Keratinocyte (primary cell): Measurements from ENCODE around the gene SPNS1. TPM values are rescaled to one million over a fixed set of nuclear protein-coding genes. Genes with fewer than 3 reads are reported as not detected.
"Not testable (repeated sequence)": the region's sequence is repeated elsewhere in the genome, so short reads cannot be mapped to it uniquely, and the experiment has no call there.

ENCODE experiments used
- DNase-seq: peaks from one replicate; pipeline ENCODE4 v3.0.0-alpha.2; 2011; ENCODE audit warnings: low read depth, missing footprints, low spot score
- FAIRE-seq: peaks from 2 replicates; lab custom pipeline; 2011; peaks lifted over from hg19 to GRCh38; lab: Jason Lieb, UNC
- H2AFZ ChIP-seq: 2 replicates; pipeline ENCODE4 v1.6.0; 2012; ENCODE audit warnings: low read length, control low read depth, inconsistent platforms; ENCODE audit not compliant: control insufficient read depth
- H3K27ac ChIP-seq: 2 replicates; pipeline ENCODE4 v1.5.1; 2011; ENCODE audit warnings: low read length; ENCODE audit not compliant: control insufficient read depth, insufficient read depth
- H3K27me3 ChIP-seq: 3 replicates; pipeline ENCODE4 v1.6.0; 2011; ENCODE audit warnings: low read length; ENCODE audit not compliant: control insufficient read depth, insufficient read depth; ENCODE audit errors: extremely low read depth
- H3K36me3 ChIP-seq, 2 experiments: 2 replicates in 1 of 2; 3 replicates in 1 of 2; pipeline ENCODE4 v1.5.1; 2011; ENCODE audit warnings: low read length in 2 of 2, mild to moderate bottlenecking in 1 of 2; ENCODE audit not compliant: control insufficient read depth in 2 of 2, insufficient read depth in 2 of 2; ENCODE audit errors: extremely low read depth in 1 of 2
- H3K4me1 ChIP-seq: 3 replicates; pipeline ENCODE4 v1.5.1; 2011; ENCODE audit warnings: low read length; ENCODE audit not compliant: control insufficient read depth, insufficient read depth; ENCODE audit errors: extremely low read depth
- H3K4me2 ChIP-seq: 3 replicates; pipeline ENCODE4 v1.6.0; 2011; ENCODE audit warnings: low read depth, low read length; ENCODE audit not compliant: control insufficient read depth, insufficient read depth; ENCODE audit errors: extremely low read depth
- H3K4me3 ChIP-seq, 3 experiments: fragments of 200-600 bp in 1 of 3; sonication (generic) in 1 of 3; 2 replicates in 2 of 3; 3 replicates in 1 of 3; pipeline ENCODE4 v1.5.1; 2011 to 2016; ENCODE audit warnings: low read length in 3 of 3, mild to moderate bottlenecking in 3 of 3, control low read depth in 2 of 3, inconsistent platforms in 1 of 3, low read depth in 1 of 3, mixed read lengths in 1 of 3, mixed run types in 1 of 3, moderate library complexity in 1 of 3; ENCODE audit not compliant: control insufficient read depth in 2 of 3, insufficient read depth in 2 of 3; ENCODE audit errors: extremely low read depth in 1 of 3
- H3K79me2 ChIP-seq: 2 replicates; pipeline ENCODE4 v1.6.0; 2012; ENCODE audit warnings: low read length; ENCODE audit not compliant: control insufficient read depth, insufficient read depth
- H3K9ac ChIP-seq: 3 replicates; pipeline ENCODE4 v1.6.0; 2011; ENCODE audit warnings: low read length; ENCODE audit not compliant: control insufficient read depth, insufficient read depth; ENCODE audit errors: extremely low read depth
- H3K9me1 ChIP-seq: 3 replicates; pipeline ENCODE4 v1.6.0; 2011; ENCODE audit warnings: low read length; ENCODE audit not compliant: control insufficient read depth, insufficient read depth; ENCODE audit errors: extremely low read depth
- H3K9me3 ChIP-seq: 2 replicates; pipeline ENCODE4 v1.5.1; 2012; ENCODE audit warnings: low read depth, low read length; ENCODE audit not compliant: control insufficient read depth
- H4K20me1 ChIP-seq: 3 replicates; pipeline ENCODE4 v1.6.0; 2011; ENCODE audit warnings: low read length; ENCODE audit not compliant: control insufficient read depth, insufficient read depth; ENCODE audit errors: extremely low read depth
- CTCF ChIP-seq, 3 experiments: IDR thresholded peaks in 1 of 3; conservative IDR thresholded peaks in 1 of 3; optimal IDR thresholded peaks in 1 of 3; 2 replicates in 2 of 3; 3 replicates in 1 of 3; pipeline versions ENCODE3 to v1.5.1; 2011; ENCODE audit warnings: low read length in 3 of 3, mild to moderate bottlenecking in 3 of 3, moderate library complexity in 2 of 3, control low read depth in 1 of 3, inconsistent platforms in 1 of 3; ENCODE audit not compliant: insufficient read depth in 2 of 3; ENCODE audit errors: extremely low read depth in 1 of 3
- EZH2 ChIP-seq: IDR thresholded peaks from one replicate; pipeline ENCODE4 v1.6.1; 2012; ENCODE audit warnings: inconsistent platforms, mild to moderate bottlenecking, low read length, moderate library complexity
- dilution Hi-C: fragments of 300-500 bp; cut with MboI; formaldehyde crosslinking; loops from one replicate; pipeline ENCODE4 v1.7.0; 2020; ENCODE audit warnings: low sequenced_read_pairs; ENCODE audit not compliant: extremely low pct_ligation_motif_present
- polyA plus RNA-seq, 5 experiments: library from polyadenylated mRNA; depleted of rRNA in 3 of 5; stranded (reverse) in 3 of 5; stranded (forward) in 1 of 5; unstranded in 1 of 5; fragments of >200 nt; gene quantifications; 1 replicate in 1 of 5; 2 replicates in 3 of 5; 3 replicates in 1 of 5; pipeline versions ENCODE4 v1.2.1 to v1.2.3, GENCODE V29; 2011 to 2012; ENCODE audit warnings: missing spikeins in 2 of 5, low read depth in 1 of 5, low replicate concordance in 1 of 5

SPNS1 gene
- polyA plus RNA-seq, 1 donor (not counting 4 experiments of a cell fraction or from before 2014, with no cell fraction given), result 16.3 TPM

- Histone ChIP-seq H3K4me1 (no peaks in the 10 kb centered on the region), H3K9me1 (no peaks in the 10 kb centered on the region), H3K36me3 (no peaks in the 10 kb centered on the region), H3K79me2 (no peaks in the 10 kb centered on the region), H3K4me3 (no peak overlapping the region), H3K9me3 (no peaks in the 10 kb centered on the region), H4K20me1 (no peaks in the 10 kb centered on the region), H3K27me3 (no peaks in the 10 kb centered on the region), H3K9ac (no peak overlapping the region), H3K4me2 (no peak overlapping the region), H3K27ac (no peak overlapping the region), H2AFZ (no peak overlapping the region)
- dilution Hi-C loops, result no loop called here
- no peak for FAIRE-seq
- no peak for DNase-seq
- TF ChIP-seq EZH2, result no peak
- no peak for TF ChIP-seq CTCF (optimal IDR thresholded peaks at IDR 0.05 in 1 of 3, IDR thresholded peaks at IDR 0.05 in 1 of 3, conservative IDR thresholded peaks at IDR 0.05 in 1 of 3; ENCODE audit: extremely low read depth in 1 of 3, insufficient read depth in 2 of 3, low read length in 3 of 3)
These were observed 35.9 kb upstream of the SPNS1 start for GRCh38 chr16:28938721-28939120.

GRCh38 chr16:28939825-28940224 is 34.8 kb upstream of the SPNS1 start:
- H3K27me3 ChIP-seq, dilution Hi-C loops, H3K4me1 ChIP-seq, H2AFZ ChIP-seq, H4K20me1 ChIP-seq, H3K79me2 ChIP-seq, H3K27ac ChIP-seq, H3K4me3 ChIP-seq, H3K9ac ChIP-seq, FAIRE-seq, DNase-seq, H3K4me2 ChIP-seq, H3K9me3 ChIP-seq, H3K36me3 ChIP-seq, H3K9me1 ChIP-seq: not testable (repeated sequence)

- Histone ChIP-seq H3K27me3 (no peaks in the 10 kb centered on the region), H3K4me3 (no peak overlapping the region), H3K79me2 (no peaks in the 10 kb centered on the region), H3K36me3 (no peaks in the 10 kb centered on the region), H4K20me1 (no peaks in the 10 kb centered on the region), H3K27ac (no peak overlapping the region), H3K9ac (no peak overlapping the region), H3K4me1 (peaks cover 10% of the 10 kb centered on the region), H3K9me1 (no peaks in the 10 kb centered on the region), H2AFZ (no peak overlapping the region), H3K4me2 (no peak overlapping the region), H3K9me3 (no peaks in the 10 kb centered on the region)
- FAIRE-seq (no peak), DNase-seq (no peak)
- dilution Hi-C loops, result no loop called here
- TF ChIP-seq EZH2, result no peak
- TF ChIP-seq CTCF (optimal IDR thresholded peaks at IDR 0.05 in 1 of 3, IDR thresholded peaks at IDR 0.05 in 1 of 3, conservative IDR thresholded peaks at IDR 0.05 in 1 of 3; ENCODE audit: extremely low read depth in 1 of 3, insufficient read depth in 2 of 3, low read length in 3 of 3), result no peak
These were observed 31.3 kb upstream of the SPNS1 start for GRCh38 chr16:28943281-28943680.
